MM.1S (cell line): ENCODE data around the gene UBE2J2.

Experiments used
- DNase-seq: peaks from one replicate; pipeline ENCODE4 v3.0.0-alpha.2; 2015
- H2AFZ ChIP-seq: fragments of 300-600 bp; sonication (generic); 2 replicates; pipeline ENCODE4 v1.6.0; 2016; ENCODE audit warnings: antibody characterized with exemption, low read length
- H3F3A ChIP-seq: fragments of 300-600 bp; sonication (generic); 2 replicates; pipeline ENCODE4 v1.6.1; 2016; ENCODE audit warnings: mild to moderate bottlenecking, antibody characterized with exemption, low read length, moderate library complexity, mixed read lengths; ENCODE audit not compliant: insufficient read depth
- H3K27ac ChIP-seq: fragments of 300-600 bp; sonication (generic); 2 replicates; pipeline ENCODE4 v1.5.1; 2016; ENCODE audit warnings: mild to moderate bottlenecking, low read length
- H3K27me3 ChIP-seq: fragments of 300-600 bp; sonication (generic); replicated peaks from 2 replicates; pipeline ENCODE4 v1.6.0; 2016; ENCODE audit warnings: low read length; ENCODE audit not compliant: insufficient read depth
- H3K36me3 ChIP-seq: fragments of 300-600 bp; sonication (generic); replicated peaks from 2 replicates; pipeline ENCODE4 v1.6.1; 2016; ENCODE audit warnings: mild to moderate bottlenecking, low read length, mixed read lengths; ENCODE audit not compliant: insufficient read depth
- H3K4me1 ChIP-seq: fragments of 300-600 bp; sonication (generic); 2 replicates; pipeline ENCODE4 v1.6.1; 2016; ENCODE audit warnings: low read length, mixed read lengths
- H3K4me2 ChIP-seq: fragments of 300-600 bp; sonication (generic); 2 replicates; pipeline ENCODE4 v1.6.0; 2016; ENCODE audit warnings: low read depth, low read length
- H3K4me3 ChIP-seq: fragments of 300-600 bp; sonication (generic); 2 replicates; pipeline ENCODE4 v1.5.1; 2016; ENCODE audit warnings: low read length, mixed read lengths
- H3K79me2 ChIP-seq: fragments of 300-600 bp; sonication (generic); 2 replicates; pipeline ENCODE4 v1.6.1; 2016; ENCODE audit warnings: mixed run types, low read length, mixed read lengths
- H3K9ac ChIP-seq: fragments of 300-600 bp; sonication (generic); 2 replicates; pipeline ENCODE4 v1.6.1; 2016; ENCODE audit warnings: low read length, mixed read lengths
- H3K9me2 ChIP-seq: fragments of 300-600 bp; sonication (generic); replicated peaks from 2 replicates; pipeline ENCODE4 v1.6.1; 2016; ENCODE audit warnings: mild to moderate bottlenecking, low read length, mixed read lengths; ENCODE audit not compliant: insufficient read depth
- H3K9me3 ChIP-seq: fragments of 300-600 bp; sonication (generic); replicated peaks from 2 replicates; pipeline ENCODE4 v1.6.1; 2016; ENCODE audit warnings: mild to moderate bottlenecking, low read length, mixed read lengths; ENCODE audit not compliant: insufficient read depth
- H4K20me1 ChIP-seq: fragments of 300-600 bp; sonication (generic); 2 replicates; pipeline ENCODE4 v1.6.1; 2016; ENCODE audit warnings: mild to moderate bottlenecking, low read length, moderate library complexity, mixed read lengths; ENCODE audit not compliant: insufficient read depth
- CTCF ChIP-seq: fragments of 300-600 bp; sonication (generic); IDR thresholded peaks from 2 replicates; pipeline ENCODE4 v1.5.1; 2016; ENCODE audit warnings: antibody characterized with exemption, low read length, mixed read lengths
- EZH2 ChIP-seq: fragments of 300-600 bp; sonication (generic); optimal IDR thresholded peaks from 2 replicates; pipeline ENCODE3; 2017; ENCODE audit warnings: low read depth, mild to moderate bottlenecking, antibody characterized with exemption, low read length, mixed read lengths
- EZH2phosphoT487 ChIP-seq: fragments of 300-600 bp; sonication (generic); IDR thresholded peaks from 2 replicates; pipeline ENCODE4 v1.6.1; 2018; ENCODE audit warnings: antibody characterized with exemption, low read length

Gene UBE2J2

GRCh38 chr1:1215080-1215676 is 58.5 kb downstream of the UBE2J2 start:
- no peak overlapping the region for H3K9ac ChIP-seq

GRCh38 chr1:1213345-1214265 is 60.0 kb downstream of the UBE2J2 start, which contains the start of gene TNFRSF4:
Gene TNFRSF4 (minus strand): TSS chr1:1214153. CDS start chr1:1214127, 26 bp downstream.
- no peak for DNase-seq
- Histone ChIP-seq H3K4me1 (no peaks in the 10 kb centered on the region), H4K20me1 (no peaks in the 10 kb centered on the region), H3K9me3 (no peaks in the 10 kb centered on the region), H3K9ac (no peak within 1 kb of the TSS), H3K27ac (no peak within 1 kb of the TSS), H3K9me2 (no peaks in the 10 kb centered on the region), H2AFZ (no peak within 1 kb of the TSS), H3F3A (0 out of 2 replicates have a peak, but pooled peaks cover 2% of the 10 kb centered on the region), H3K4me3 (no peak within 1 kb of the TSS), H3K79me2 (no peaks in the 10 kb centered on the region), H3K27me3 (peaks cover 38% of the 10 kb centered on the region), H3K36me3 (no peaks in the 10 kb centered on the region), H3K4me2 (no peak within 1 kb of the TSS)
- TF ChIP-seq EZH2 = no peak
- TF ChIP-seq EZH2phosphoT487 = no peak
- no peak for TF ChIP-seq CTCF

More at GRCh38 chr1:1215080-1215676, 58.5 kb downstream of the UBE2J2 start:
- Histone ChIP-seq H3K4me3 (no peak overlapping the region), H3K4me1 (no peaks in the 10 kb centered on the region), H3K36me3 (no peaks in the 10 kb centered on the region), H2AFZ (no peak overlapping the region), H4K20me1 (no peaks in the 10 kb centered on the region), H3F3A (0 out of 2 replicates have a peak, but pooled peaks cover 2% of the 10 kb centered on the region), H3K9me2 (no peaks in the 10 kb centered on the region), H3K9me3 (no peaks in the 10 kb centered on the region), H3K4me2 (no peak overlapping the region), H3K27me3 (peaks cover 24% of the 10 kb centered on the region), H3K27ac (no peak overlapping the region), H3K79me2 (no peaks in the 10 kb centered on the region)
- TF ChIP-seq EZH2 = no peak
- no peak for TF ChIP-seq CTCF
- no peak for TF ChIP-seq EZH2phosphoT487
- DNase-seq = no peak

- peaks cover 44% of the 10 kb centered on the region for H3K27me3 ChIP-seq
- TF ChIP-seq EZH2 (no peak), EZH2phosphoT487 (no peak), CTCF (no peak)
- H3K9ac ChIP-seq = no peak overlapping the region
- no peaks in the 10 kb centered on the region for H4K20me1 ChIP-seq
- no peaks in the 10 kb centered on the region for H3K4me1 ChIP-seq
- no peak overlapping the region for H2AFZ ChIP-seq
- no peak overlapping the region for H3K27ac ChIP-seq
- H3K36me3 ChIP-seq = no peaks in the 10 kb centered on the region
- no peaks in the 10 kb centered on the region for H3K79me2 ChIP-seq
- H3K9me3 ChIP-seq = no peaks in the 10 kb centered on the region
- H3F3A ChIP-seq = 0 out of 2 replicates have a peak, but pooled peaks cover 2% of the 10 kb centered on the region
- no peak overlapping the region for H3K4me2 ChIP-seq
- no peaks in the 10 kb centered on the region for H3K9me2 ChIP-seq
- DNase-seq = no peak
- no peak overlapping the region for H3K4me3 ChIP-seq
These were observed 60.8 kb downstream of the UBE2J2 start for GRCh38 chr1:1212780-1213344.
